AG04450 (cell line): ENCODE results near the gene PRKN. TPM values are rescaled to one million over a fixed set of nuclear protein-coding genes. Genes with fewer than 3 reads are reported as not detected.

Experiments
- CTCF ChIA-PET: fragments of 300-600, 350-600 bp; formaldehyde crosslinking; extraction: SDS; loops from one replicate; lab custom pipeline; 2022; ENCODE audit warnings: antibody characterized with exemption, inconsistent platforms; lab: Charles Lee
- POLR2A ChIA-PET: fragments of 350-600 bp; formaldehyde crosslinking; extraction: SDS; loops from one replicate; lab custom pipeline; 2021; ENCODE audit warnings: antibody characterized with exemption, inconsistent platforms; lab: Yijun Ruan, JAX
- DNase-seq: peaks from one replicate; pipeline ENCODE4 v3.0.0-alpha.2; 2011; ENCODE audit warnings: low read depth, low spot score
- H3K27ac ChIP-seq: one replicate; pipeline ENCODE4 v1.5.1; 2012; ENCODE audit warnings: low read depth, low read length, control low read depth
- H3K27me3 ChIP-seq: one replicate; pipeline ENCODE4 v1.6.0; 2012; ENCODE audit warnings: low read length; ENCODE audit not compliant: control insufficient read depth, insufficient read depth
- H3K4me3 ChIP-seq: 2 replicates; pipeline ENCODE4 v1.5.1; 2011; ENCODE audit warnings: mild to moderate bottlenecking, low read depth, low read length, control low read depth
- H3K9me3 ChIP-seq: 2 replicates; pipeline ENCODE4 v1.5.1; 2012; ENCODE audit warnings: low read length; ENCODE audit not compliant: control insufficient read depth, insufficient read depth
- CTCF ChIP-seq: IDR thresholded peaks from 2 replicates; pipeline ENCODE4 v1.5.1; 2011; ENCODE audit warnings: low read depth, low read length, control low read depth, inconsistent platforms
- polyA plus RNA-seq: library from polyadenylated mRNA; depleted of rRNA; stranded (reverse); fragments of >200 nt; gene quantifications from 2 replicates; pipeline ENCODE4 v1.2.3, GENCODE V29; 2011

The PRKN gene
- polyA plus RNA-seq, 1 experiment, result not detected

- H3K27ac ChIP-seq, result no peak overlapping the region
- peaks cover 18% of the 10 kb centered on the region for H3K9me3 ChIP-seq
- DNase-seq, result no peak
- ChIA-PET POLR2A (no interaction called here), CTCF (no interaction called here)
- H3K27me3 ChIP-seq, result no peaks in the 10 kb centered on the region
- TF ChIP-seq CTCF, result no peak
- no peak overlapping the region for H3K4me3 ChIP-seq
Observed at GRCh38 chr6:161365633-161366032, 1361.9 kb downstream of the PRKN start.

GRCh38 chr6:161363286-161363685 lies 1364.3 kb downstream of the PRKN start:
- no peak for TF ChIP-seq CTCF
- no peaks in the 10 kb centered on the region for H3K27me3 ChIP-seq
- no peak overlapping the region for H3K4me3 ChIP-seq
- H3K27ac ChIP-seq, result no peak overlapping the region
- POLR2A ChIA-PET, result no interaction called here
- CTCF ChIA-PET, result interaction anchor here (2.4 kb wide), 1 partner anchor 11 kb away, joined by 10 read pairs; no protein-coding TSS in a partner anchor
- no peak for DNase-seq
- peaks cover 18% of the 10 kb centered on the region for H3K9me3 ChIP-seq

GRCh38 chr6:161362266-161362665 lies 1365.3 kb downstream of the PRKN start:
- H3K9me3 ChIP-seq, result peaks cover 18% of the 10 kb centered on the region
- ChIA-PET POLR2A (no interaction called here), CTCF (interaction anchor here (0.8 to 2.4 kb wide), 2 partner anchors 9 to 12 kb away, joined by 4 to 10 read pairs; no protein-coding TSS in a partner anchor)
- H3K27ac ChIP-seq, result no peak overlapping the region
- no peak overlapping the region for H3K4me3 ChIP-seq
- no peaks in the 10 kb centered on the region for H3K27me3 ChIP-seq
- TF ChIP-seq CTCF, result no peak
- no peak for DNase-seq

GRCh38 chr6:161361529-161361928 lies 1366.0 kb downstream of the PRKN start:
- Histone ChIP-seq H3K4me3 (no peak overlapping the region), H3K9me3 (peaks cover 18% of the 10 kb centered on the region), H3K27ac (no peak overlapping the region), H3K27me3 (no peaks in the 10 kb centered on the region)
- ChIA-PET CTCF (interaction anchor here (0.8 to 0.9 kb wide), 2 partner anchors 12 to 430 kb away, joined by 3 to 4 read pairs; no protein-coding TSS in a partner anchor), POLR2A (no interaction called here)
- no peak for DNase-seq
- TF ChIP-seq CTCF, result no peak

GRCh38 chr6:161360520-161360919 lies 1367.0 kb downstream of the PRKN start:
- ChIA-PET POLR2A (no interaction called here), CTCF (interaction anchor here (0.7 to 0.9 kb wide), 3 partner anchors 13 to 628 kb away, joined by 3 to 4 read pairs (median 4); no protein-coding TSS in a partner anchor)
- Histone ChIP-seq H3K9me3 (peaks cover 18% of the 10 kb centered on the region), H3K27ac (no peak overlapping the region), H3K4me3 (no peak overlapping the region), H3K27me3 (no peaks in the 10 kb centered on the region)
- no peak for TF ChIP-seq CTCF
- DNase-seq, result no peak
